ENCODE results near the gene PLCZ1. TPM values are rescaled to one million over a fixed set of nuclear protein-coding genes. Genes with fewer than 3 reads are reported as not detected.

PLCZ1 gene
- total RNA-seq, 3 donors from 2014 or later: not detected

DNA sequence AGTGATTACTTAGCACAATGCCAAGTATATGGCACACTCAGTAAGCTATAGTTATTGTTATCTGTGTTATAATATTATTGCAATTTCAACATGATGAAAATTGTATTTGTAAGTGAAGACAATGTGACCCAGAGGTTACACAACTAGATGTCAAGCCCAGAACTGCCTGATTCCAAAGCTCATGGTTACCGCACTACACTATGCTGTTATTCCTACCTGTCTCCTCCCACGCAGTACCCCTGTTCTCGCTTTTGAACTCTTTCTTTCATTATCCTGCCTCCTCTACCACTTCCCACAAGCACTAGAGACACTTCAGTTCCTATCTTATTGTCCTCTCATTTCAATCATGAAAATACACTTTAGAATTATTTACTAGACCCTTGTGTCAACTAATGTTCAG lies 93.2 kb downstream of the PLCZ1 start:
- ATAC-seq (no peak), DNase-seq (no peak)
- Histone ChIP-seq H3K9me3 (no peaks in the 10 kb centered on the region), H3K36me3 (ENCODE audit: low read depth) (no peaks in the 10 kb centered on the region), H3K4me3 (no peak overlapping the region), H3K4me1 (ENCODE audit: low read depth) (no peaks in the 10 kb centered on the region)
- TF ChIP-seq, protein P1, sequence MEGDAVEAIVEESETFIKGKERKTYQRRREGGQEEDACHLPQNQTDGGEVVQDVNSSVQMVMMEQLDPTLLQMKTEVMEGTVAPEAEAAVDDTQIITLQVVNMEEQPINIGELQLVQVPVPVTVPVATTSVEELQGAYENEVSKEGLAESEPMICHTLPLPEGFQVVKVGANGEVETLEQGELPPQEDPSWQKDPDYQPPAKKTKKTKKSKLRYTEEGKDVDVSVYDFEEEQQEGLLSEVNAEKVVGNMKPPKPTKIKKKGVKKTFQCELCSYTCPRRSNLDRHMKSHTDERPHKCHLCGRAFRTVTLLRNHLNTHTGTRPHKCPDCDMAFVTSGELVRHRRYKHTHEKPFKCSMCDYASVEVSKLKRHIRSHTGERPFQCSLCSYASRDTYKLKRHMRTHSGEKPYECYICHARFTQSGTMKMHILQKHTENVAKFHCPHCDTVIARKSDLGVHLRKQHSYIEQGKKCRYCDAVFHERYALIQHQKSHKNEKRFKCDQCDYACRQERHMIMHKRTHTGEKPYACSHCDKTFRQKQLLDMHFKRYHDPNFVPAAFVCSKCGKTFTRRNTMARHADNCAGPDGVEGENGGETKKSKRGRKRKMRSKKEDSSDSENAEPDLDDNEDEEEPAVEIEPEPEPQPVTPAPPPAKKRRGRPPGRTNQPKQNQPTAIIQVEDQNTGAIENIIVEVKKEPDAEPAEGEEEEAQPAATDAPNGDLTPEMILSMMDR (IDR thresholded peaks at IDR 0.05): no peak
- intact Hi-C loops (cut with DNase I, micrococcal nuclease): no loop called here

DNA sequence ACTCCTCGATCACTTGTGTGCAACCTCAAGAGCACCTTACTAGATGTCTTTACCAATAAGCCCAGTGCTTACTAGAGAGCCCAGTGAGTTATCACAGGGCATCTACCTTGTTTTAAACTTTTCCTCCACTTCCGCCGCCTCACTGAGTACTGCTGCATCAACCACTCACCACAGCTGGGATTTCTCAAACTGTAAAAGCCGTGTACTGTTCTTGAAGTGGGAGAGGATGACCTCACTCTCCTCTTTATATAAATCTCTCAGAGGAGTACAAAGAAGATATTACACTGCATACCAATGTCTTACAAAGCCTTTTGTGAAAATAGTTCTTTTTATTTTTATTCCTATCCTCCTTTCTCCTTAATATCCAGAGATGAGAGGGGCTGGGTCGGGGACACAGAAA lies 94.1 kb downstream of the PLCZ1 start:
- ATAC-seq (no peak), DNase-seq (peak in 1 of 3 donors; percentile 4)
- TF ChIP-seq, protein P1 (IDR thresholded peaks at IDR 0.05): no peak
- Histone ChIP-seq H3K4me3 (no peak overlapping the region), H3K36me3 (ENCODE audit: low read depth) (no peaks in the 10 kb centered on the region), H3K4me1 (ENCODE audit: low read depth) (no peaks in the 10 kb centered on the region), H3K9me3 (no peaks in the 10 kb centered on the region)
- intact Hi-C loops (cut with DNase I, micrococcal nuclease): no loop called here

DNA sequence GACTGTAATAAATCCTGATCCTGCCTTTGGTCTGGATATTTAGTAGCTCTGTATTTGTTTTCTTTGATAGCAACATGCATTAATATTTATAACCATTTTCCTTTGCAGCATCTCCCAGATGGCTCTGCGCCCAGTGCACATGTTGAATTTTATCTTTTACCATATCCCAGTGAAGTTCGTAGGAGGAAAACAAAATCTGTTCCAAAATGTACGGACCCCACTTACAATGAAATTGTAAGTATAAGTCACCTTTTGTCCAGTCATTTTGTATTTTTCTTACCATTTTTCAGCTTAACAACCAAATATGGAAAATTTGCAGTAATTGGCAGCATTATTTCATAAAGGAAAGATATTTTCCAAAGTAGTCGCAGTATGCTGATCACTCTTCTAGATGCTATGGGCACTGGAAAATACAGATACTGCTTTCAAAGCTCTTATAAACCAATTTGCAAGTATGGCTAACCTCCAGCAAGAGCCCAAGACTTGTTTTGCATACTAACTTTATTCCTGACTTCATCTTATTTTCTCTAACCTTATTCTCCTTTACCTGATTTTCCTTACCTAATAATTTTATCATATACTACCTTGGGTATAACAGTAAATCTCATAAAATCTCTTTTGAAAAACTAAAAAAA lies 97.4 kb downstream of the PLCZ1 start:
- Histone ChIP-seq H3K4me3 (no peak overlapping the region), H3K36me3 (ENCODE audit: low read depth) (no peaks in the 10 kb centered on the region), H3K9me3 (no peaks in the 10 kb centered on the region), H3K4me1 (ENCODE audit: low read depth) (no peaks in the 10 kb centered on the region)
- DNase-seq (no peak), ATAC-seq (no peak)
- intact Hi-C loops (cut with DNase I, micrococcal nuclease): no loop called here
- TF ChIP-seq, protein P1 (IDR thresholded peaks at IDR 0.05): no peak

DNA sequence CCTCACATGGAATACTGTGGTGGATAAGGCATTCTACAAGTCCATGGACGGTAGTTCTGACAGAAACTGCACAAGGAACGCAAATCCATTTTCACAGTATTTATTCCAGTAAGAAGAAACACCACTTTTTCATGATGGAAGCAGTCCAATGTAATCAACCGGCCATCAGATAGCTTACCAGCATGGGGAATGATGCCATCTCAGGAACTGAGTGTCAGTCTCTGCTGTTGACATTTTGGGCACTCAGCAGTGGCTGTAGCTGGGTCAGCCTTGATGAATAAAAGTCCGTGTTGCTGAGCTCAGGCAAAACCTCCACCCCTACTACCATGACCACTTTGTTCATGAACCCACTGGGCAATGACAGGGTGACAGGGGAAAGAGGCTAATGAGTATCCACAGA lies 103.4 kb downstream of the PLCZ1 start:
- DNase-seq (no peak), ATAC-seq (no peak)
- H3K9me3 ChIP-seq: no peaks in the 10 kb centered on the region
- TF ChIP-seq, protein P1 (IDR thresholded peaks at IDR 0.05): no peak
- H3K4me3 ChIP-seq: no peak overlapping the region
- intact Hi-C loops (cut with DNase I, micrococcal nuclease): no loop called here
- H3K4me1 ChIP-seq (ENCODE audit: low read depth): no peaks in the 10 kb centered on the region
- no peaks in the 10 kb centered on the region for H3K36me3 ChIP-seq (ENCODE audit: low read depth)

Other genes with a start within 250 kb of the PLCZ1 start
- gene CAPZA3, start 107 bp upstream of the PLCZ1 start, total RNA-seq: not detected